Raji (cell line): ENCODE data around the gene FOXA3.

Experiments
- POLR2A ChIP-seq: IDR thresholded peaks from 2 replicates; pipeline ENCODE4 v1.6.1; 2011; ENCODE audit warnings: low read depth, low read length, control low read depth; ENCODE audit not compliant: insufficient read depth

Gene FOXA3

DNA sequence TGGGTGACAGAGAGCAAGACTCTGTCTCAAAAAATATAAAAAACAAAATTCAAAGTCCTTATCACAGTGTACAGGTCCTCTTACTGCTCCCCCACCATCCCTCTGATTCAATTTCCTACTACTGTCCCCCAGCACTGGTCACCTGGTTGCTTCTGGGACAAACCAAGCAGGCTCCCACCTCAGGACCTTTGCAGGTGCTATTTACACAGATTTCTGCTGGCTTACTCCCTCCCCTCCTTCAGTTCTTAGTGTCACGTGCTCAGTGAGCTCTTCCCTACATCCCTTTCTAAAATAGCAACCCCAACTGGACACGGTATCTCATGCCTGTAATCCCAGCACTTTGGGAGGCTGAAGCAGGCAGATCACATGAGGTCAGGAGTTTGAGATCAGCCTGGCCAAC lies 15.8 kb downstream of the FOXA3 start:
- no peak for TF ChIP-seq POLR2A

DNA sequence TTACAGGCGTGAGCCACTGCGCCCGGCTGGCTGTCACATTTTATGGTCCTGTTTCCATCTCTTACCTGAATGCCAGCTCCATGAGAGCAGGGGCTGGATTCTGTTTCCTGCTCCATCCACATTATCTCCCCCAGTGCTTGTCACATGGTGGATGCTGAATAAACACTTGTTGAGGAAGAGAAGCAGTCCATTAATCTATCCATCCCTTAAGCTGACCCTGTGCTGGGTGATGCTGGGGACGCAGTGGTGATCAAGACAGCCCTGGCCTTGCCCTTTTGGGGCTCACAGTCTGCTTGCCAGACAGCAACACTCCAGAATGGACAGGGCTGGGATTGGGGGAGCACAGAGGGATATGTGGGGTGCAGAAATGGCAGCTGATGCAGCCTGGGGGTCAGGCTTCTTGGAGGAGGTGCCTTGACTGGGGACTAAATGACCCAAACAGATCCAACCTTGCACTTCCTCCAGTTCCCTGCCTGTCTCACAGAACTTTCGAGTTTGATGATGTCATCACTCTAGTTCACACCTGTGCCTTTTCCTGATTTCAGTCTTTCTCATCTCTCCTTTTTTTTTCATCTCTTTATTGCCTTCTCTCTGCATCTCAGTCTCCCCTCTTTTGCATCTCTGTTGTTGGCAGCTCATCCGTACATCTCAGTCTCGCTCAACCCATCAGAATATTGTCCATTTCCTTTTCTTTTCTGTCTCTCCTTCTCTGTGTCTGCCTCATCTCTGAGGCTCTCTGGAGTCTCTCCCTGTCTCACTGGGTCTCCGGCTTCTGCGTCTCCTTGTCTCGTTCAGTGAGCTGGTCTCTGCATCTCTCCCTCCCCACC lies 17.2 kb downstream of the FOXA3 start:
- TF ChIP-seq POLR2A, result no peak

DNA sequence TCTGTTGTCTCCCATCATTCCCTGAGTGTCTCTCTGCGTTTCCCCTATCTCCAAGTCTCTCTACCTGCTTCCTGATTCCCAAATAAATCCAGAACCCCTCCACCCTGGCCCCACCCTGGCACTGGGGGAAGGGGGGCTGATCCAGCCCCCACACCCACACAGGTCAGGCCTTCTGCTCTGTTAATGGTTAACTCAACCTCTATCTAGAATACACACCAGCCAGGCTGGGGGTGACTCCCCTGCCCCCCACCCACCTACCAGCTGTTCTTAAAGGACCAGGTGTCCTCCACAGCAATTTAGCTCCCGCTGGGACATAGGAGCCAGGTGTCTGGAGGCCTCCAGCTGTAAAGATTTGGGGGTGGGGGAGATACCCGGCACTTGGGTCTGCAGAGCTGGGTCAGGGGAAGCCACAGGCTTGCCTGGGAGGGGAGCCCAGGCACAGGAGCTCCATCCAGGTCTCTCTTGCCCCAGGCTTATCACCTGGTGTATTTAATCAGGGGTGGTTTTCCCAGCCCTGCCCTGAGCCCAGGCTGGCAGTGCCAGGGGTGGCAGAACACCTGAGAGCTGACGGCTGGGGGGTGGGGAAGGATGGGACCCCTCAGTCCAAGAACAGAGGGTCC lies 17.9 kb downstream of the FOXA3 start:
- no peak for TF ChIP-seq POLR2A

DNA sequence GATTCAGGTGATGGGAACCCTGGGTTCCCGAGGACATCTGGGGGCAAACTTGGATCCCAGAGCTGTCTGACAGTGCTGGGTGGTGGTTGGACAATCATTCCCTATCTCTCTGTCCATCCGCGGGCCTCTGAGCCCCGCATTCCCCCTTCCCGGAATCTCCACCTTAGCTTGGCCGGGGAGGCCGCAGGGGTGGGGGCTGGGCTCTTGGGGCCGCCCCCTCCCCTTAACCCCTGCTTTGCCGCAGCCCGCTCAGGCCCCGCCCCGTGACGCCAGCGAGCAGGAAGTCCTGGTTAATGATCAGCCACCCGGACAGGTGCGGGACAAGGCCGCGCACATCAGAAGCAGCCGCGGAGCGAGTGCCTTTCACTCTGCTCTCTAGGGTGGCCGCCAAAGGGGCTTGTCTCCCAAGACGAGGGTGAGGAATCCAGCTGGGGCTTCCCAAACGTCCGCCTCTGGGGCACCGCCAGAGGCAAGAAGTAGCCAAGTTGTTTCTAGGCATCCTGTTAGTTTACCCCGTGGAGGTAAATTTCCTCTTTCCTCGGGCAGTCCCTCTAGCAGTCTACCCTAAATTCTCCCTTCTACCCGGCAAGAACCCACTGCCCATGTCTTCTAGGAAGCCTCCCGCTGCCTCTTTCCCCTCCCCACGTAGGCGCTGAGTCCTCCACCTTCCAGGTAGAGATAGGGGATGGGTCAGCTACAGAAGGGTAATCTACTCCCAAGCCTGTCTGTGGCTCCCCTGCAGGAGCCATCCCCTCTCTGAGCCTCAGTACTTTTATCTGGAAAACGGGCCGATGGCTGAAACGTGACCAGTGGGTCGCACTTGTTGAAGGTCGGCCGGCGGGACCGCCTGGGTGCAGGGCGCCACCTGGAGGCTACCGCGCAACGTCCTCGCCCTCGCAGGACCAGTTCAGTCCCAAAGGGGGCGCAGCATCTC lies 18.8 kb downstream of the FOXA3 start:
- TF ChIP-seq POLR2A, result peak; percentile 80

DNA sequence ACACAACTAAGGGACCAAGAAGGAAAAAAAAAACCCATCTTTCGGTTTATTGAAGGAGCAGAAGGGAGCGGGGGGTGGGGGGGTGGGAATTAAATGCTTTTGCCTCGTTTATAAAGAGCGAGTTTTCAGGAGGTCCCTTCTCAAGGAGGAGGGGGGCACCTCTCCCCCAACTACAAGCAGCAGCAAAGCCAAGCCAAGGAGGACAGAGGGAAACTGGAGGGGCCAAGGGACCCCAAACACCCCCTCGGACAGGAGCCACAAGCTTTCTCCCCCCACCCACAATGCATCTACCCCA lies 19.4 kb downstream of the FOXA3 start:
- TF ChIP-seq POLR2A, result no peak

DNA sequence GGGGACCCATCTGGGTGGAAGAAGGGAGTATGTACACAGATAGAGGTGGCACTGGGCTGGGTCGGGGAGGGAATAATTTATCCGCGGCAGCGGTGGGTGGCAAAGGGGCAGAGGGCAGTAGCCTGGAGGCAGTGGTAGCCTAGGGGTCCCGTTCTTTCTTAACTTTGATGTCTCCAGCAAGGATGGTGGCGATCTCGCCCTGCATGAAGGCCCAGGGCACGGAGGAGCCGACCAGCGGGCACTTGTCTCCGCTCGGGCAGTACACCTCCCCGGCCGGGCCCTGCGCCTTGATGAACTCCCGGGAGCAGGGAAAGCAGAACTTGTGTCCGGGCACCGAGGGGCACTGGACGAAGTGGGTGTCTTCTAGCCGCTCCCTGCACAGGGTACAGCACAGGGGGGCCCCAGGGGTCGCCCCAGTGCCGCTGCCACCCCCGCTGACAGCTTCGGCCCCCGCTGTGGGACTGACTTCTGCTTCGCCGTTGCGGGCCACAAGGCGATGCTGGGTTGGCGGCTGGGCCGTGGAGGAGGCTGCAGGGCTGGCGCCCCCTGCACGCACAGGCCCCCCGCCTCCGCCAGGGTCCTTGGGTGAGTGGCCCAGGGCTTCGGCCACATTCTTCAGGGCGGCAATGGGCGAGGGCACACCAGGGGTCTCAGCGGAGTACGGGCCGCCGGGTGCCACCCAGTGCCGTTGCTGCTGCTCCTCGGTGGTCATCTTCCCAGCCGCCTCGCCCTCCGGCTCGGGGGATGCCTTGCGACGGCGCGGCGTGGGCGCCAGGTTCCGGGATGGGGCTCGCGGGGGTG lies 20.0 kb downstream of the FOXA3 start:
- TF ChIP-seq POLR2A, result 0 out of 2 replicates have a peak, but pooled peaks have one; percentile 18

DNA sequence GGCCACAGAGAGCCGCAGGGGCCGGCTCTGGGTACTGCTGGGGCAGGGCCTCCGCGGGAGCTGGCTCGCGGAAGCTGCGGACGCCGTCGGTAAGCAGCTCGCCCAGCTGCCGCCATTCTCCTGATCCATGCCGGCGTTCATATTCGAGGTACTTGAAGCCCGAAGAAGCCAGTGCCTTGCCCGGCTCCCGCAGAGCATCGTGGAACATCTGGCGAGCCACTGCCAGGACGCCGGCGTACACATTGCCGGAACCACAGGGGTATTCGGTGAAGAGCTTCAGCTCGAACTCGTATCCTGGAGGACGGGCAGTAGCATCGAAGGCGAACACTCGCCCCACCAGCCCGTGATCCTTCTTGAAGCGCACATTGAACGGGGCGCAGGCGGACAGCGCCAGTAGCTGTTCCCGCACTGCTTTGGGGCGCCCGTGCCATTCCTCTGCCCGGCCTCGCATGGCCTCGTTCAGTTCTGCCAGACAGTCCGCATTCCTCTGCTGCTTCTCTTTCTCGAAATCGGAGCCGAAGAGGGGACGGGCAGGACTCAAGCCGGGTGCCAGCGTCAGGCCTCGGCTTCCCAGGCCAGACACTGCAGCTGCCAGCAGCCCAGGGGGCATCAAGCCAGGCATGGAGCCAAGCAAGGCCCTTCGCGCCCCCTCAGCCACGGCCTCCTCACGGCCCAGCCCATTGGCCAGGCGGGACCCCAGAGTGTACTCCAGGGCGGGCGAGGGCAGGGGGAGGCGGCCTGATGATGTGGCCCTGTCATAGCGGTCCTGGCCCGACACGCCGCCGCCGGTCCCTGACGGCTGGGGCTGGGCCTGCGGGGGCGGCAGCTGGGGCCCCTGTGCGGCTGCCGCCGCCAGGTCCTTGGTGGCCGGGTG lies 20.8 kb downstream of the FOXA3 start:
- TF ChIP-seq POLR2A, result no peak

DNA sequence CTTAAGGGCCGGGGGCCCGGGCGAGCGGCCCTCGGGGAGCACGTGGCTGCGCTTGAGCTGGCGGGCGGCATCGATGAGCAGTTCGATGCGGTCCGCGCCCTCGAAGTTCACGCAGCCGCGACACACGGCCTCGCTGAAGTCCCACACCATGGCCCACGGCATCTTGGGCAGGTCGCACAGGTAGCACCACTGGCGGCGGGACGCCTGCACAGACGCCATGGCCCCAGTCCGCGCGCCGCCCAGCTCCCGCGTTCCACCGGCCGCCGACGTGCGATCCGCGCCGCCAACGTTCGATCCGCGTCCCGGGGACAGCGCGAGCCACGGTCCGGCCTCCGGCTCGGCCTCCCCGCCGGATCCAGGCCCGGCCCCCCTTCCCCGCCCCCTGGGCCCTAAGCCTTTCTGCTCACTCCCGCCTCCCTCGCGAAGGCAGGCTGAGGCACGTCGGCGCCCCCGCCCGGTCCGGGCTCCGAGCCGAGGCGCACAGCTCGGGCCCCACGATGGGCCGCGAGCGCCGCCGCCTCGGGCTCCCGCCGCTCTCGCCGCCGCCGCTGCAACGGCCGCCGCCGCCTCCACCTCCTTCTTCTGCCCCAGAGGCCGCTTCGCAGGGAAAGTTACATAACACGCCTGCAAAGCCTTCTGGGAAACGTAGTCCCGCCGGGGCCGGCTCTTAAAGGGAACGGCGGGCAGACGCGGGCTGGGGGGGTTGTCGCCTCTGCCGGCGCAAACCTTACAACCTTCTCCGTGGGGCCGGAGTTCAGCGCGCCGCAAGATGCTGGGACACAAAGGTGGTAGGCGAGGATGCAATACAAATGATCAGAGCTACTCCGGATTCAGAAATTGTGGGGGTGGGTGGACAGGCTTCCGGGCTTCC lies 21.7 kb downstream of the FOXA3 start, which contains the start of gene IRF2BP1:
TSS of gene IRF2BP1 (minus strand) at position 586 of the 871 bp plus-strand sequence. CDS start at position 219, 367 bp downstream.
- TF ChIP-seq POLR2A, result peak; percentile 64

DNA sequence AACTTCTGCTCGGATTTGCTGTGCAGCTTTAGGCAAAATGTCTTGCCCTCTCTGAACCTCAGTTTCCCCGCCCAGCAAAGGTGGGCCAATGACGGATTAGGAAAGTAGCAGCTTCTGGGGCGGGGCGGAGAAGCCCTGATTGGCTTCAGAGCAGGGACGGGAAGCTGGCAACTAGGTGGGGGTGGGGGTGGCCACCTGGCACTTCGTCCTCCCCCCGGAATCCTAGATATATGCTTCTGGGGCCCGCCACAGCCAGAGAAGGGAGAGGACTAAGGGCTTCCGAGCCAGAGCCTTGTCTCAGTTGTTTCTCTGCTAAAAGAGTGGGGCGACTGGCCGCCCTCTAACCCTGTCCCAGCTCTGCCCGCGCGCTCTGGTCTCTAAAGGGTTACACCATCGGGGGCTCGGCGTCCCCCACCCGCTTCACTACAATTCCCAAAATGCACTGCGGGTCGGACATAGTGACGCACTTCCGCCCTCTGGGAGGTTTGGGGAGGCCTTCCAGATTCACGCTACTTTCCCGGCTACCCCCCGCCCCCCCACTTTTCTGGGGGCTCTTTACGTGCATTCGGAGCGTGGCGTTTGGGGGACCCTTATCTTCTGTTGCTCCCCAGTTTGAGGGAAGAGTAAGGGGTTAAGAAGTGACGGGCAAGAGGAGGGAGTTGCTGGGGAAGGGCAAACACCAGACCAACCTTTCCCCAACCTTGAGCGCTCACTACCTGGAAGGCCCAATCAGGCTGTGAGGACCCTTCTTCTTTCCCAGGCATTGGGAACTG lies 22.5 kb downstream of the FOXA3 start:
- TF ChIP-seq POLR2A, result peak; percentile 46; the same call in 1 of the 2 replicates

DNA sequence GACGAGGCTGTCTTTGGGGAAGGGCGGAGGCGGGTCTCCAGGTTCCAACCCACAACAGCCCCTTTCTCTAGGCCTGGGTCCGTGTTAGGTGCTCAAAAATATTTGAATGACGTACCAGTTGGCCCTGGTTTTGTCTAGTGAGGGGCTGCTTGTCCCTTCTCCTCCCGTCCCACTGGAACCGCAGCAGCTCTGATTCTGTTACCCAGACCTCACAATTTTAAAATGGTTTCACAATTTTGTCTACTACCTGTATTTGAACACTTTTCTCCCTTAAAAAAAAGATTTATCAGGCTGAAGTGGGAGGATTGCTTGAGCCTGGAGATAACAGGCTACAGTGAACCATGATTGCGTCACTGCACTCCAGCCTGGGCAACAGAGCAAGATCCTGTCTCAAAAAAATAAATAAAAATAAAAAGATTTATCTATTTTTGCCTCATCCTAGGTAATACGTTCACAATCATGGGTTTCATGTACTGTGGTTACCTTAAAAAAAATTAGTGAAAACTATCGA lies 23.1 kb downstream of the FOXA3 start:
- TF ChIP-seq POLR2A, result no peak

DNA sequence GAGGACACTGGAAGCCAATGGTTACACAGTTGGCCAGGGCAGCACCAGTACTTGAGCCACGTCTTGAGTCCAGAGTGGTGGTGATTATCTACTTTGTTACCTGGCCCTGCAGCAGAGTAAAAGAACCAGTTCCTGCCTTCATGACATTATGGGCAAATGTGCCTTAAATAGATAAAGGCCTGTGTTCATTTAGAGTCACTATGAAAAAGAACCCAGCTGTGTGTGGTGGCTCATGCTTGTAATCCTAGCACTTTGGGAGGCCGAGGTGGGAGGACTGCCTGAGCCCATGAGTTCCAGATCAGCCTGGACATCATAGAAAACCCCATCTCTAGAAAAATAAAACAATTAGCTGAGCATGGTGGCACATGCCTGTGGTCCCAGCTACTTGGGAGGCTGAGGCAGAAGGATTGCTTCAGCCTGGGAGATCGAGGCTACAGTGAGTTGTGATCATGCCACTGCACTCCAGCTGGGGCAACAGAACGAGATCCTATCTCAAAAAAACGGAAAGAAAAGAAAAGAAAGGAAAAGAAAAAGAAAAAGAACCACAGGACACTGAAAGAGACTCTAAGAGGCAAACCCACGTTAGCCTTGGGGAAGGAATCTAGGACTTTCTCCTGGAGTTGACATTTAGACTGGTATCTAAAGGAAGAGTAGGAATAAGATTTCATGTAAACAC lies 25.2 kb downstream of the FOXA3 start:
- TF ChIP-seq POLR2A, result no peak
